ENCODE measurements around the gene TMEM86A. TPM values are rescaled to one million over a fixed set of nuclear protein-coding genes. Genes with fewer than 3 reads are reported as not detected.

TMEM86A gene
- total RNA-seq, 4 donors from 2014 or later = 0.53 to 4.4 (median 1.9) TPM; not detected in 1

DNA sequence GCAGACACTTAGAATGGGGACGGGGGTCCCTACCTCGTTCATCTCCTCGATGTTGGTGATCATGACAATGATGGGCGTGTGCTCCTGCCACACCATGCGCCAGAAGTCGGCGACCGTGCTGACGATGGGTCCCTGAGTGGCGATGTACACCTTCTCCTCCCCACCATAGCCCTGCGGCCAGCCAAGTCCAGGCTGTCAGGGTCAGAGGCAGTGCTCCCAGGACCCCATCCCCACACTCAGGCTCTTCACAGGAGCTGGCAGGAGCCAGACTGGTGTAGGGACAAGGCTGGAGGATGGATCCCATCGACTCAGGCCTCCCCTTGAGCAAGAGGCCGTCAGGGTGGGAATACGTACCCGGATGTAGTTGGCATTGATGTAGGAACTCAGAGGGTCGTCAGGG is 34.6 kb downstream of the TMEM86A start:
- Histone ChIP-seq H3K27ac (no peak overlapping the region), H3K9me3 (no peaks in the 10 kb centered on the region), H3K27me3 (no peaks in the 10 kb centered on the region)

GRCh38 chr11:18736590-18737148 is 38.1 kb downstream of the TMEM86A start:
- TF ChIP-seq, protein P1, sequence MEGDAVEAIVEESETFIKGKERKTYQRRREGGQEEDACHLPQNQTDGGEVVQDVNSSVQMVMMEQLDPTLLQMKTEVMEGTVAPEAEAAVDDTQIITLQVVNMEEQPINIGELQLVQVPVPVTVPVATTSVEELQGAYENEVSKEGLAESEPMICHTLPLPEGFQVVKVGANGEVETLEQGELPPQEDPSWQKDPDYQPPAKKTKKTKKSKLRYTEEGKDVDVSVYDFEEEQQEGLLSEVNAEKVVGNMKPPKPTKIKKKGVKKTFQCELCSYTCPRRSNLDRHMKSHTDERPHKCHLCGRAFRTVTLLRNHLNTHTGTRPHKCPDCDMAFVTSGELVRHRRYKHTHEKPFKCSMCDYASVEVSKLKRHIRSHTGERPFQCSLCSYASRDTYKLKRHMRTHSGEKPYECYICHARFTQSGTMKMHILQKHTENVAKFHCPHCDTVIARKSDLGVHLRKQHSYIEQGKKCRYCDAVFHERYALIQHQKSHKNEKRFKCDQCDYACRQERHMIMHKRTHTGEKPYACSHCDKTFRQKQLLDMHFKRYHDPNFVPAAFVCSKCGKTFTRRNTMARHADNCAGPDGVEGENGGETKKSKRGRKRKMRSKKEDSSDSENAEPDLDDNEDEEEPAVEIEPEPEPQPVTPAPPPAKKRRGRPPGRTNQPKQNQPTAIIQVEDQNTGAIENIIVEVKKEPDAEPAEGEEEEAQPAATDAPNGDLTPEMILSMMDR (IDR thresholded peaks at IDR 0.05) = no peak
- TF ChIP-seq POLR2A (IDR thresholded peaks at IDR 0.05) = no peak
- Histone ChIP-seq H3K27ac (no peak overlapping the region), H3K27me3 (no peaks in the 10 kb centered on the region), H3K4me1 (peaks cover 0 to 2% (median 0%) of the 10 kb centered on the region in 4 donors), H3K36me3 (no peaks in the 10 kb centered on the region), H3K4me3 (no peak overlapping the region), H3K9me3 (no peaks in the 10 kb centered on the region)
- DNase-seq = no peak

More for the DNA sequence above, 34.6 kb downstream of the TMEM86A start:
- no peaks in the 10 kb centered on the region for H3K36me3 ChIP-seq
- DNase-seq = no peak
- TF ChIP-seq, protein P1 (IDR thresholded peaks at IDR 0.05) = no peak
- TF ChIP-seq POLR2A (IDR thresholded peaks at IDR 0.05) = no peak
- H3K4me1 ChIP-seq = peaks cover 0 to 3% (median 0%) of the 10 kb centered on the region in 4 donors
- H3K4me3 ChIP-seq = no peak overlapping the region

DNA sequence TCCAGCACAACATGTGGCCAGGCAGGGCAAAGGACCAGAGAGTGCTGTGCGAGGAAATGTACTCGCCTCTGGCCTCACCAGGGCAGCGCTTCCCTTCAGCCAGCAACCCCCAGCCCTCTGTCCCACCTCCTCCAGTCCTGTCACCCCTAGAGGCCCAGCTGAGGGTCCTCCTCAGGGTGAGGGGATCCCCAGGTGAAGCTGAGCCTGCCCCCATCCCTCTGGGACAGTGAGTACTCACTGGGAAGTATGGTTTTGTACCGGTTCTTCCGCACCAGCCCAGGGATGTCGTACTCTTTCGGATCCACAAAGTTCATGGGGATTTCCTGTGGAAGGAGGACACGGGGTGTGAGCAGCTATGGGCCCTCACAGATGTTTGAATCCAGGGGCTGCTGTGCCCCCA is 39.1 kb downstream of the TMEM86A start:
- Histone ChIP-seq H3K9me3 (no peaks in the 10 kb centered on the region), H3K27me3 (no peaks in the 10 kb centered on the region), H3K27ac (no peak overlapping the region), H3K4me1 (no peaks in the 10 kb centered on the region), H3K4me3 (no peak overlapping the region), H3K36me3 (no peaks in the 10 kb centered on the region)
- DNase-seq = no peak
- TF ChIP-seq, protein P1 (IDR thresholded peaks at IDR 0.05) = no peak
- no peak for TF ChIP-seq POLR2A (IDR thresholded peaks at IDR 0.05)

GRCh38 chr11:18739685-18740084 is 41.1 kb downstream of the TMEM86A start:
- DNase-seq = no peak
- no peaks in the 10 kb centered on the region for H3K36me3 ChIP-seq
- H3K9me3 ChIP-seq = no peaks in the 10 kb centered on the region
- TF ChIP-seq POLR2A (IDR thresholded peaks at IDR 0.05) = no peak
- TF ChIP-seq, protein P1 (IDR thresholded peaks at IDR 0.05) = no peak
- H3K27me3 ChIP-seq = no peaks in the 10 kb centered on the region
- H3K4me1 ChIP-seq = no peaks in the 10 kb centered on the region
- H3K27ac ChIP-seq = no peak overlapping the region
- no peak overlapping the region for H3K4me3 ChIP-seq

GRCh38 chr11:18741783-18742182 is 43.2 kb downstream of the TMEM86A start:
- no peak for DNase-seq
- H3K36me3 ChIP-seq = no peaks in the 10 kb centered on the region
- H3K27ac ChIP-seq = no peak overlapping the region
- no peak overlapping the region for H3K4me3 ChIP-seq
- H3K9me3 ChIP-seq = no peaks in the 10 kb centered on the region
- no peaks in the 10 kb centered on the region for H3K4me1 ChIP-seq
- no peaks in the 10 kb centered on the region for H3K27me3 ChIP-seq
- TF ChIP-seq, protein P1 (IDR thresholded peaks at IDR 0.05) = no peak
- no peak for TF ChIP-seq POLR2A (IDR thresholded peaks at IDR 0.05)

DNA sequence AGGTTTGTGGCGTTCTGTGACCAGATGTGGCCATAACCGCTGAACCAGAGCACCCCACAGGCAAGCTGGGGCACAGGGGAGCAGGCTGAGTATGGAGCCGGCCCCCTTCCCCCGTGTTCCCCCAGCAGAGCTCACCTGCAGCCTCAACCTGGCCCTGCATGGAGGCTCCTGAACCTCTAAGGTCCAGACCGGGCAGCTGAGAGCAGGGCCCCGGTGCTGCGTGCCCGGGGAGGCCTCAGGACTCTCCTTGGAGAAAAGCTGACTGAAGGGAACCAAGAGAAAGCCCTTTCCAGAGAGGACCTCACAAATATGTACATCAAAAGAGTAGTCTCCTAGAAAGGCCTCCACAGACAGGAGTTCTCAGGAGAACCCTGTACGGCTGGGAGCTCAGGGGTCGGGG is 44.8 kb downstream of the TMEM86A start:
- Histone ChIP-seq H3K4me1 (no peaks in the 10 kb centered on the region), H3K36me3 (no peaks in the 10 kb centered on the region), H3K27ac (no peak overlapping the region), H3K27me3 (no peaks in the 10 kb centered on the region), H3K9me3 (no peaks in the 10 kb centered on the region), H3K4me3 (no peak overlapping the region)
- TF ChIP-seq, protein P1 (IDR thresholded peaks at IDR 0.05) = no peak
- no peak for TF ChIP-seq POLR2A (IDR thresholded peaks at IDR 0.05)
- no peak for DNase-seq

Data from Peyer's patch (tissue), 4 donors.